ENCODE results near the gene IRAK1BP1.
"Not testable (repeated sequence)": the region's sequence is repeated elsewhere in the genome, so short reads cannot be mapped to it uniquely, and the experiment has no call there.

The IRAK1BP1 gene

GRCh38 chr6:78896227-78896626 is 28.9 kb downstream of the IRAK1BP1 start:
- DNase-seq: no peak

GRCh38 chr6:78908621-78909020 is 41.3 kb downstream of the IRAK1BP1 start:
- no peak for DNase-seq

- DNase-seq: peak; percentile 69
Measured at GRCh38 chr6:78909391-78909790, 42.0 kb downstream of the IRAK1BP1 start.

- DNase-seq: no peak
Measured at GRCh38 chr6:78910010-78910409, 42.7 kb downstream of the IRAK1BP1 start.

GRCh38 chr6:78910591-78911171 is 43.3 kb downstream of the IRAK1BP1 start:
- DNase-seq: peak; percentile 21

GRCh38 chr6:78911218-78911940 is 44.0 kb downstream of the IRAK1BP1 start:
- no peak for DNase-seq

- no peak for DNase-seq
Measured at GRCh38 chr6:78916411-78916810, 49.1 kb downstream of the IRAK1BP1 start.

GRCh38 chr6:78917788-78918187 is 50.4 kb downstream of the IRAK1BP1 start:
- DNase-seq: no peak

GRCh38 chr6:78921168-78921567 is 53.8 kb downstream of the IRAK1BP1 start:
- DNase-seq: not testable (repeated sequence)

- no peak for DNase-seq
Measured at GRCh38 chr6:78925317-78925716, 58.0 kb downstream of the IRAK1BP1 start.

GRCh38 chr6:78935553-78935952 is 68.2 kb downstream of the IRAK1BP1 start:
- no peak for DNase-seq

GRCh38 chr6:78936515-78936914 is 69.2 kb downstream of the IRAK1BP1 start:
- DNase-seq: no peak

- DNase-seq: peak; percentile 58
Measured at GRCh38 chr6:78942446-78942845, 75.1 kb downstream of the IRAK1BP1 start.

GRCh38 chr6:78947529-78947928 is 80.2 kb downstream of the IRAK1BP1 start:
- peak; percentile 15 for DNase-seq

GRCh38 chr6:78947962-78948361 is 80.6 kb downstream of the IRAK1BP1 start:
- peak; percentile 32 for DNase-seq

GRCh38 chr6:78948785-78949184 is 81.4 kb downstream of the IRAK1BP1 start:
- DNase-seq: no peak

- no peak for DNase-seq
Measured at GRCh38 chr6:78952362-78952761, 85.0 kb downstream of the IRAK1BP1 start.

All from fibroblast of skin of right biceps (primary cell).